ENCODE data around the gene PLEKHA5.

Gene PLEKHA5

DNA sequence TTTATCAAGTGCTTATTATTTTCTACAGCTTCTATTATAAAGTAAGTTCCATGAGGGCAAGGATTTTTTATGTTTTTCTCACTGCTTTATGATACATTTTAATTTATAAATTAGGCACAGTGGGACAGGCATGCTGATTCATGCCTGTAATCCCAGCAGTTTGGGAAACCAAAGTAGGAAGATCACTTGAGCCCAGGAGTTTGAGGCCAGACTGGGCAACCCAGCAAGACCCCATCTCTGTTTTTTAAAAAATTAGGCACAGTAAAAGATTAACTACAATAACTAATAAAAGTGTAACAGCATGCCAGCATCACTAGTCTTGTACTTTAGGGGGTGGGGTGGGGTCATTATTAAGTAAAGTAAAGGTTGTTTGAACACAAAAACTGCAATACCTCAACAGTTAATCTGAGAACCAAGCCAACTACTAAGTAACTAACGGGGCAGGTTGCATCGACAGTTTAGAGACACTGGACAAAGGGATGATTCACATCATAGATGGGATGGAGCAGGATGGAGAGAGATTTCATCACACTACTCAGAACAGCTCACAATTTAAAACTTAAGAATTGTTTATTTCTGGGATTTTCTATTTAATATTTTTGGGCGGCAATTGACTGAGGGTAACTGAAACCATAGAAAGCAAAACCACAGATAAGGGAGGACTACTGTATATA is 119.5 kb downstream of the PLEKHA5 start:
- DNase-seq (ENCODE audit: extremely low read depth, low read depth) = no peak

GRCh38 chr12:19251481-19252132 is 122.1 kb downstream of the PLEKHA5 start:
- no peak for DNase-seq (ENCODE audit: extremely low read depth, low read depth)
- TF ChIP-seq, protein P1, sequence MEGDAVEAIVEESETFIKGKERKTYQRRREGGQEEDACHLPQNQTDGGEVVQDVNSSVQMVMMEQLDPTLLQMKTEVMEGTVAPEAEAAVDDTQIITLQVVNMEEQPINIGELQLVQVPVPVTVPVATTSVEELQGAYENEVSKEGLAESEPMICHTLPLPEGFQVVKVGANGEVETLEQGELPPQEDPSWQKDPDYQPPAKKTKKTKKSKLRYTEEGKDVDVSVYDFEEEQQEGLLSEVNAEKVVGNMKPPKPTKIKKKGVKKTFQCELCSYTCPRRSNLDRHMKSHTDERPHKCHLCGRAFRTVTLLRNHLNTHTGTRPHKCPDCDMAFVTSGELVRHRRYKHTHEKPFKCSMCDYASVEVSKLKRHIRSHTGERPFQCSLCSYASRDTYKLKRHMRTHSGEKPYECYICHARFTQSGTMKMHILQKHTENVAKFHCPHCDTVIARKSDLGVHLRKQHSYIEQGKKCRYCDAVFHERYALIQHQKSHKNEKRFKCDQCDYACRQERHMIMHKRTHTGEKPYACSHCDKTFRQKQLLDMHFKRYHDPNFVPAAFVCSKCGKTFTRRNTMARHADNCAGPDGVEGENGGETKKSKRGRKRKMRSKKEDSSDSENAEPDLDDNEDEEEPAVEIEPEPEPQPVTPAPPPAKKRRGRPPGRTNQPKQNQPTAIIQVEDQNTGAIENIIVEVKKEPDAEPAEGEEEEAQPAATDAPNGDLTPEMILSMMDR (IDR thresholded peaks at IDR 0.05; ENCODE audit: low read depth, low read length) = no peak

More for the DNA sequence above, 119.5 kb downstream of the PLEKHA5 start:
- TF ChIP-seq, protein P1 (IDR thresholded peaks at IDR 0.05; ENCODE audit: low read depth, low read length) = no peak

DNA sequence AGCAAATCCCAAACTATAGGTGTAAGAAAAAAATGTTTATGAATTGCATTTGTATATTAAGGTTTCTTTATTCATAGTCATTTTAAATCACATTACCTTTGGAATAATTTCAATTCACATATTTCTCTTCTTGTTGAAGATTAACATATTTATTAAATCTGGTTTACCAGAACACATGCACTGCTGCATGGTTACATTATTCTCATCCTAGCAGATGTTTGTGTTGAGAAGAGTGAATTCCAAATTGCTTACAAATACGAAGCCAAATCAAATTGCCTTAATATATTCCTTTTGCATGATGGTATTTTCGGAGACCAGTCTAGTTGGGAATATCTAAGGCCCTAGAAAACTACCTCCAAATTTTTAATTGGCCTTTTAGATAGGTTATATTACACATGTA is 130.6 kb downstream of the PLEKHA5 start:
- DNase-seq (ENCODE audit: extremely low read depth, low read depth) = no peak
- TF ChIP-seq, protein P1 (IDR thresholded peaks at IDR 0.05; ENCODE audit: low read depth, low read length) = no peak

DNA sequence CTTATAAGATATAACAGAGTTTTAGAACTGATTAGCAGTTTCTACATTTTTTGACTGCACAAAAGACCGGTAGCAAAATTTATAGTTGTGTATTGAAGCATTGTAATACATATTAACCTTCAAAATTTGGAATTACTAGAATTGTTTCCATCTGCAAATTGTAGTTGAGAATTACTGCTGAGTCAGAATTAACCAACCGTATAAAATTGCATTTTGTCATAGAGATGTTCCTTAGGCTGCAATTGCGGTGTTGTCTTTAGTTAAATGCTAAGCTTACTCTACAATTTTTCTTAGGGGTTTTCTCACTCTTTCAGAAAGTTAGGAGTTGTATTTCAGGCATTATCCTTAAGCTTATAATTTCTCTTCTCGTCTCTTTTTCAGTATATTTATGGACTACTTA is 132.2 kb downstream of the PLEKHA5 start:
- DNase-seq (ENCODE audit: extremely low read depth, low read depth) = no peak
- TF ChIP-seq, protein P1 (IDR thresholded peaks at IDR 0.05; ENCODE audit: low read depth, low read length) = no peak

- TF ChIP-seq, protein P1 (IDR thresholded peaks at IDR 0.05; ENCODE audit: low read depth, low read length) = no peak
- DNase-seq (ENCODE audit: extremely low read depth, low read depth) = no peak
Observed at GRCh38 chr12:19263672-19264071, 134.1 kb downstream of the PLEKHA5 start.

DNA sequence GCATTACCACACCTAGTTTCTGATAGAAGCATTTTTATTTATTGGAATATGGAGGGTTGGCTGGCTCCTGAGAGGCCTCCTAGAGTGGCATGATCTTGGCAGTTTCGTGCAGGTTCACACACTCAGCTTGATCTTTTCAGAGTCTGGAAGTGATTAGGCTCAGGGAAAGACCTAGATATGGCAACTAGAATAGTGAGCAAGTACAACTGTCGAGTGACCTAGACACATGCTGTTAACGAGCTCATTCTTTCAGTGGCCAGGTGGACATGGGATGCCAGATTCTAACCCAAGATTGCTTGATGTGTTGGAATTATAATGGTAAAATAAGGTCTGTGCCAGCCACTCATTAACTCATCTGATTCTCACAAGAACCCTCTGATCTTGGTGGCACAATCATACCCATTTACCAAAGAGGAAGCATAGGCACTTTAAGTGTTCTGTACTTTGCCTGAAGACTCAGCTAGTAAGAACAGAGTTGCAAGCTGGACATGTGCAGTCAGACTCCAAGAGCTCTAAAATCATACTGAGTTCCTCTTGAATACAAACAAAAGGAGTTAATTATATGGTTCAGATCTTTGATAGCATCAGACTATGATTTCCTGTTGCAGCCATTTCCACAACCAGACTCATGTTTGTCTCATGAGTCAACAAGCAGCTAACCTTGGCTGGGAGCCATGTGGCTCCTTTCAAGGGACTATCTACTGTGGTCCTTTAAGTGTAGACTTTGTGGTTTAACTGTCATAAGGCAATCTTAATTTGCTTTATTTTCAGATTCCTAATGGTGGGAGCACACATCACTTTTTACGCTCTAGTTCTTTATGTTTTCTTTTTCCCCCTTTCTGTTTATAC is 144.2 kb downstream of the PLEKHA5 start:
- peak; percentile 92 for DNase-seq (ENCODE audit: extremely low read depth, low read depth)
- TF ChIP-seq, protein P1 (IDR thresholded peaks at IDR 0.05; ENCODE audit: low read depth, low read length) = no peak

DNA sequence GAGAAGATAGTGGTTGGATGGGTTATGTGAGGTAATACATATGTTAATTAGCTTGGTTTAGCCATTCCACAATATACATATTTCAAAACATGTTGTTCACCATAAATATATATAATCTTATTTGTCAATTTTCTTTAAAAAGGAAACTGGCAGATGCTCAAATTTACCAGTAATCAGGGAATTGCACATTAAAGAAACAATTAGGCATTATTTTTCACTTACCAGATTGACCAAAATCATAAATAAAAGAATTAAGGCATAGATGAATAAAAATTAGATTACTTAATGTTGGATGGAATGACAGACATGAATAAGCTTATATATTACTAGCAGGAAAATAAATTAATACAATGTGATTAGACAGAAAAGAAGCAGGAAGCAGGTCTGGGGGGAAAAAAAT is 147.2 kb downstream of the PLEKHA5 start:
- TF ChIP-seq, protein P1 (IDR thresholded peaks at IDR 0.05; ENCODE audit: low read depth, low read length) = no peak
- no peak for DNase-seq (ENCODE audit: extremely low read depth, low read depth)

Data from AG09319 (cell line).